DMS53 treated with DMSO at 0.1 percent for 48 hours (cell line): ENCODE data around the gene SLC2A4RG.
A peak's percentile ranks its signal among the peaks of the same experiment; 100 is the strongest.

Experiments used
- DNase-seq: peaks from one replicate; lab custom pipeline; 2025; ENCODE audit not compliant: unreplicated experiment; lab: John Stamatoyannopoulos, UW

Gene SLC2A4RG

GRCh38 chr20:63699466-63700198 lies 39.9 kb upstream of the SLC2A4RG start:
- DNase-seq: no peak

GRCh38 chr20:63700199-63701050 lies 39.2 kb upstream of the SLC2A4RG start:
- DNase-seq: no peak

GRCh38 chr20:63701051-63701328 lies 38.6 kb upstream of the SLC2A4RG start:
- DNase-seq: no peak

- no peak for DNase-seq
These were observed 38.1 kb upstream of the SLC2A4RG start for GRCh38 chr20:63701329-63702035.

- no peak for DNase-seq
These were observed 37.4 kb upstream of the SLC2A4RG start for GRCh38 chr20:63702036-63702665.

- no peak for DNase-seq
These were observed 36.7 kb upstream of the SLC2A4RG start for GRCh38 chr20:63702751-63703470.

- DNase-seq: no peak
These were observed 36.1 kb upstream of the SLC2A4RG start for GRCh38 chr20:63703471-63703975.

GRCh38 chr20:63703976-63704748 lies 35.4 kb upstream of the SLC2A4RG start:
- no peak for DNase-seq

- DNase-seq: no peak
These were observed 34.8 kb upstream of the SLC2A4RG start for GRCh38 chr20:63704749-63705117.

- no peak for DNase-seq
These were observed 34.1 kb upstream of the SLC2A4RG start for GRCh38 chr20:63705232-63706026.

GRCh38 chr20:63706027-63706695 lies 33.4 kb upstream of the SLC2A4RG start:
- DNase-seq: no peak

- DNase-seq: no peak
These were observed 32.6 kb upstream of the SLC2A4RG start for GRCh38 chr20:63706852-63707557.

GRCh38 chr20:63707558-63708300 lies 31.8 kb upstream of the SLC2A4RG start, which contains the start of the genes ARFRP1 and ZGPAT:
TSS of gene ARFRP1 (minus strand) at chr20:63707976. CDS start at chr20:63707091, 885 bp downstream.
TSS of gene ZGPAT (plus strand) at chr20:63708039. CDS start at chr20:63708581, 542 bp downstream.
- peak; percentile 72 for DNase-seq

GRCh38 chr20:63708301-63709148 lies 31.1 kb upstream of the SLC2A4RG start:
- DNase-seq: no peak

- DNase-seq: no peak
These were observed 30.4 kb upstream of the SLC2A4RG start for GRCh38 chr20:63709149-63709527.

- DNase-seq: no peak
These were observed 28.4 kb upstream of the SLC2A4RG start for GRCh38 chr20:63711085-63711645.
